ENCODE results near the gene FOCAD. TPM values are rescaled to one million over a fixed set of nuclear protein-coding genes. Genes with fewer than 3 reads are reported as not detected.

The FOCAD gene
- total RNA-seq, 1 experiment from 2014 or later, result 23.8 TPM

DNA sequence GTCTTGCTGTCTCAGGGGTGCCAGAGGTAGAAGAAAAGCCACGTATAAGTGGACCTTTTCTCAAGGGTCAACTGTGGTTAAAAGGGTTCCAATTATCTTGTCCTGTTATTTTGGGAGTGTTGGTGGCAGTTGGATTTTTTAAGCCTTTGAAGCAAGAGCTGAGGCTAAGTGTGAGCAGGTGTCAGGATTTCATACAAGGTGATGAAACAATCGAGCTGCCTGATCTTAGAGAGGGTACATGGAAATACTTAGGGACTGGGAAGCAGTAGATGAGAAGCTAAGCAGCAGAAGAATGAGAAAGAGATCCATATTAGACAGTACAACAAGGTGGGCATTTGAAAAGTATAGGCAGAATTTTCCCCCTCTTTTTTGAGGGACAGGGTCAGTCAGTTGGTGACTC is 23.6 kb downstream of the FOCAD start:
- CTCF ChIA-PET, result no interaction called here
- H3K4me3 Mint-ChIP-seq (ENCODE audit: low read depth, unreplicated experiment), result no peak overlapping the region
- H3K27ac Mint-ChIP-seq (ENCODE audit: unreplicated experiment), result no peak overlapping the region
- no peaks in the 10 kb centered on the region for H3K9me3 Mint-ChIP-seq (ENCODE audit: low read depth, unreplicated experiment)
- peaks cover 4% of the 10 kb centered on the region for H3K4me1 Mint-ChIP-seq (ENCODE audit: low read depth, unreplicated experiment)
- TF ChIP-seq, protein P1, sequence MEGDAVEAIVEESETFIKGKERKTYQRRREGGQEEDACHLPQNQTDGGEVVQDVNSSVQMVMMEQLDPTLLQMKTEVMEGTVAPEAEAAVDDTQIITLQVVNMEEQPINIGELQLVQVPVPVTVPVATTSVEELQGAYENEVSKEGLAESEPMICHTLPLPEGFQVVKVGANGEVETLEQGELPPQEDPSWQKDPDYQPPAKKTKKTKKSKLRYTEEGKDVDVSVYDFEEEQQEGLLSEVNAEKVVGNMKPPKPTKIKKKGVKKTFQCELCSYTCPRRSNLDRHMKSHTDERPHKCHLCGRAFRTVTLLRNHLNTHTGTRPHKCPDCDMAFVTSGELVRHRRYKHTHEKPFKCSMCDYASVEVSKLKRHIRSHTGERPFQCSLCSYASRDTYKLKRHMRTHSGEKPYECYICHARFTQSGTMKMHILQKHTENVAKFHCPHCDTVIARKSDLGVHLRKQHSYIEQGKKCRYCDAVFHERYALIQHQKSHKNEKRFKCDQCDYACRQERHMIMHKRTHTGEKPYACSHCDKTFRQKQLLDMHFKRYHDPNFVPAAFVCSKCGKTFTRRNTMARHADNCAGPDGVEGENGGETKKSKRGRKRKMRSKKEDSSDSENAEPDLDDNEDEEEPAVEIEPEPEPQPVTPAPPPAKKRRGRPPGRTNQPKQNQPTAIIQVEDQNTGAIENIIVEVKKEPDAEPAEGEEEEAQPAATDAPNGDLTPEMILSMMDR (IDR thresholded peaks at IDR 0.05; ENCODE audit: unreplicated experiment), result no peak
- no peaks in the 10 kb centered on the region for H3K27me3 Mint-ChIP-seq (ENCODE audit: unreplicated experiment)
- H3K36me3 Mint-ChIP-seq (ENCODE audit: insufficient read depth, unreplicated experiment), result no peaks in the 10 kb centered on the region
- intact Hi-C loops (cut with micrococcal nuclease; ENCODE audit: unreplicated experiment), result no loop called here
- BruUV-seq (replicated peaks), result no TSS peak
- no peak for DNase-seq

DNA sequence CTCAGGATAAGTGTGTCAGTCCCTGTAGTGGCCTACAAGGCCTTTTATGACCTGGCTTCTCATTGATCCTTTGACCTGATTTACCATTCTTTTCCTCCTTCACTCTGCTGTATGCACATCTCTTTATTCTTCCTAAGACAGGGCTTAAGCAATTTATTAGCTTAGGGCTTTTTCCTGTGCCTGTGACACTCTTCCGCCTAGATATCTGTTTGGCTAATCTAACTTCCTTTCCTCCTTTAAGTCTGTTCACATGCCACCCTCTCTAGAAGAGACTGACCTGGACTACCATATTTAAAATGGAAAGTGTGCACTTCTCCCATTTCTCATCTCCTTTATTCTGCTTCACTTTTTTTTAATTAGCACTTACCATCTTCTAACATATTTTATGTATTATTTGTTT is 29.1 kb downstream of the FOCAD start:
- Mint-ChIP-seq H3K9me3 (ENCODE audit: low read depth, unreplicated experiment) (no peaks in the 10 kb centered on the region), H3K4me1 (ENCODE audit: low read depth, unreplicated experiment) (no peaks in the 10 kb centered on the region), H3K36me3 (ENCODE audit: insufficient read depth, unreplicated experiment) (no peaks in the 10 kb centered on the region), H3K27ac (ENCODE audit: unreplicated experiment) (no peak overlapping the region), H3K27me3 (ENCODE audit: unreplicated experiment) (no peaks in the 10 kb centered on the region), H3K4me3 (ENCODE audit: low read depth, unreplicated experiment) (no peak overlapping the region)
- CTCF ChIA-PET, result no interaction called here
- TF ChIP-seq, protein P1 (IDR thresholded peaks at IDR 0.05; ENCODE audit: unreplicated experiment), result no peak
- BruUV-seq (replicated peaks), result no TSS peak
- intact Hi-C loops (cut with micrococcal nuclease; ENCODE audit: unreplicated experiment), result no loop called here
- DNase-seq, result no peak

DNA sequence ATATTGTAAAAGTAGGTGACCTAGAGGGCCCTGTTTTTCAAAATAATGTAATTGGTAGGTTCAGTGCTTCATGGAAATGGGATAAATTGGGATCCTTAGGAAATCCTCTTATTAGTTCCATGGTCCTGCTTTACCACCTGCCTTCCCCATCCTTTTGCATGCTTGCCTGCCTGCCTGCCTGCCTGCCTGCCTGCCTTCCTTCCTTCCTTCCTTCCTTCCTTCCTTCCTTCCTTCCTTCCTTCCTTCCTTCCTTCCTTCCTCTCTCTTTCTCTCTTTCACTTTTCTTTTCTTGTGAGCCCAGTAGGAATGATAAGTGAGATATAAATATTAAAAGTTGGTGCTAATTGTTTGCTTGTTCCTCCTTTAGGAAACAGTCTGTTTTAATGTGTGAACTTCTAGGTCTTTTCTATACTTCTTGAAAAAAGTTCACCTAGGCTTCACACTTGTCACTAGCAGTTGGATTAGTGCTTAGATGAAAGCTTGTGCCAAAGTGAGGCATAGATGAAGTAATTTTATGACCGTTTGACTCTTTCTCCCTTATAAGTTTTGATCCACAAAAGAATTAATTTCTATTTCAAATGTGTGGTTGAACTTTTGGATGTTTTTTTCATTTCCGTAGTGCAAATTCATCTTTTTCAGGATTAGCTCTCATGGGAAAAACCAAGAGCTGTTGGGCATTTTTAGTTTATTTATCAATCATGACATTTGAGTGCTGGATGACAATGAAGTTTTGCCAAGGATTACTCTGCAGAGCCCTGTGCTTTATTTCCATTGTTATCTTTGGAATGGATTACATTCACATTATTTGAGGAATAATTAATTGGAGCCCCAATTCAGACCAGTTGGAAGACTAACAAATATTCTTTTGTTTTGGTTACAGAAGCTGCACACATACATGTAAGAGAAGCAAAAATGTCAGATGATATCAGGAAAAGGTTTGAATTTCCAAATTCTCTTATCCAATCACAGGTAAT is 30.7 kb downstream of the FOCAD start:
- CTCF ChIA-PET, result no interaction called here
- no peak overlapping the region for H3K27ac Mint-ChIP-seq (ENCODE audit: unreplicated experiment)

DNA sequence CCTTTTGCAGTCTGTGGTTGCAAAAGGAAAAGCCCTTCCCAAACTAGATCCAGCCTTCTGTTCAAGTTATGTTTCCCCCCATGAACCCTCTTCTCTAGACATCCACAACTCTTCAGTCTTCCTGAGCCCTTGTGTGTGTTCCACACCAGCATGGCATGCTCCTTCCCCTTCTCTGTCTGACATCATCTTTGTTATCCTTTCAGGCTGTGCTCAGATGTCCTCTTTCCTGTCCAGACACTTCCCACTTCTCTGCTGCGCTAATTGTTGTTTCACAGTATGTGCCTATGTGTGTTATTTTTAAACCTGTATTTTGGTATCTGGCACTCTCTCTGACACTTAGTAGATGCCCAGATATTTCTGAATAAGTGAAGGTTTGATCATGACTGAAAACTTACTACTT is 38.2 kb downstream of the FOCAD start:
- Mint-ChIP-seq H3K27ac (ENCODE audit: unreplicated experiment) (no peak overlapping the region), H3K27me3 (ENCODE audit: unreplicated experiment) (no peaks in the 10 kb centered on the region), H3K9me3 (ENCODE audit: low read depth, unreplicated experiment) (no peaks in the 10 kb centered on the region), H3K36me3 (ENCODE audit: insufficient read depth, unreplicated experiment) (peaks cover 3% of the 10 kb centered on the region), H3K4me1 (ENCODE audit: low read depth, unreplicated experiment) (no peaks in the 10 kb centered on the region), H3K4me3 (ENCODE audit: low read depth, unreplicated experiment) (no peak overlapping the region)
- intact Hi-C loops (cut with micrococcal nuclease; ENCODE audit: unreplicated experiment), result no loop called here
- DNase-seq, result no peak
- no TSS peak for BruUV-seq (replicated peaks)
- TF ChIP-seq, protein P1 (IDR thresholded peaks at IDR 0.05; ENCODE audit: unreplicated experiment), result no peak
- CTCF ChIA-PET, result no interaction called here

More for the DNA sequence above, 30.7 kb downstream of the FOCAD start:
- no peaks in the 10 kb centered on the region for H3K4me1 Mint-ChIP-seq (ENCODE audit: low read depth, unreplicated experiment)
- intact Hi-C loops (cut with micrococcal nuclease; ENCODE audit: unreplicated experiment), result no loop called here
- H3K27me3 Mint-ChIP-seq (ENCODE audit: unreplicated experiment), result no peaks in the 10 kb centered on the region
- TF ChIP-seq, protein P1 (IDR thresholded peaks at IDR 0.05; ENCODE audit: unreplicated experiment), result no peak
- no peaks in the 10 kb centered on the region for H3K9me3 Mint-ChIP-seq (ENCODE audit: low read depth, unreplicated experiment)
- no peak overlapping the region for H3K4me3 Mint-ChIP-seq (ENCODE audit: low read depth, unreplicated experiment)
- no peak for DNase-seq
- no TSS peak for BruUV-seq (replicated peaks)
- H3K36me3 Mint-ChIP-seq (ENCODE audit: insufficient read depth, unreplicated experiment), result no peaks in the 10 kb centered on the region

Data from Calu3 (cell line).